WTC11 (cell line): ENCODE measurements around the gene EVA1A. TPM values are rescaled to one million over a fixed set of nuclear protein-coding genes. Genes with fewer than 3 reads are reported as not detected.

ENCODE experiments used
- ATAC-seq: fragments of 200-7000 bp; cut with Tn5 transposase; 2 replicates; pipeline ENCODE4 v1.10.0; 2021; ENCODE audit warnings: mild to moderate bottlenecking, moderate library complexity
- CTCF ChIA-PET: fragments of 300-600 bp; sonication (Branson Sonifier 250); formaldehyde crosslinking; loops from one replicate; lab custom pipeline; 2021; ENCODE audit warnings: antibody characterized with exemption; lab: Charles Lee
- POLR2A ChIA-PET: fragments of 350-600 bp; sonication (Branson Sonifier 250); formaldehyde crosslinking; loops from one replicate; lab custom pipeline; 2021; ENCODE audit warnings: antibody characterized with exemption; lab: Charles Lee
- DNase-seq: peaks from one replicate; pipeline ENCODE4 v3.0.0; 2021; ENCODE audit warnings: low spot score
- H3K27ac Mint-ChIP-seq: 2 replicates; pipeline ENCODE4 v1.8.0; 2021; ENCODE audit warnings: mixed read lengths
- H3K27me3 Mint-ChIP-seq: 2 replicates; pipeline ENCODE4 v1.8.0; 2021; ENCODE audit warnings: low read depth, mild to moderate bottlenecking, moderate library complexity, mixed read lengths
- H3K36me3 Mint-ChIP-seq: 2 replicates; pipeline ENCODE4 v1.8.0; 2021; ENCODE audit warnings: mixed read lengths
- H3K4me1 Mint-ChIP-seq: 2 replicates; pipeline ENCODE4 v1.8.0; 2022; ENCODE audit warnings: mixed read lengths
- H3K4me3 Mint-ChIP-seq: 2 replicates; pipeline ENCODE4 v1.8.0; 2021; ENCODE audit warnings: mild to moderate bottlenecking, moderate library complexity, mixed read lengths
- H3K9me3 Mint-ChIP-seq: 2 replicates; pipeline ENCODE4 v1.8.0; 2021; ENCODE audit warnings: mixed read lengths
- ATF1 ChIP-seq: sonication (generic); formaldehyde crosslinking; IDR thresholded peaks from 2 replicates; pipeline ENCODE4 v1.8.1; 2023; ENCODE audit warnings: mild to moderate bottlenecking, moderate library complexity, missing genetic modification reagents
- GABPB1 ChIP-seq: sonication (generic); formaldehyde crosslinking; IDR thresholded peaks from 2 replicates; pipeline ENCODE4 v1.8.1; 2023; ENCODE audit warnings: mild to moderate bottlenecking, missing genetic modification reagents
- GRHL2 ChIP-seq: fragments of 250-450 bp; sonication (Bioruptor Pico); IDR thresholded peaks from 2 replicates; pipeline ENCODE4 v1.8.0; 2022; ENCODE audit warnings: mild to moderate bottlenecking, moderate library complexity; ENCODE audit not compliant: insufficient replicate concordance, severe bottlenecking
- GTF2I ChIP-seq: fragments of 250-450 bp; sonication (Bioruptor Pico); conservative IDR thresholded peaks from 2 replicates; pipeline ENCODE4 v1.4.0; 2021; ENCODE audit warnings: mild to moderate bottlenecking
- JUN ChIP-seq: sonication (generic); formaldehyde crosslinking; IDR thresholded peaks from 2 replicates; pipeline ENCODE4 v1.8.0; 2023; ENCODE audit warnings: mild to moderate bottlenecking, missing genetic modification reagents
- NR1H2 ChIP-seq: sonication (generic); formaldehyde crosslinking; IDR thresholded peaks from 2 replicates; pipeline ENCODE4 v1.9.0; 2021; ENCODE audit warnings: mild to moderate bottlenecking, moderate library complexity, missing genetic modification reagents
- TCF7 ChIP-seq: sonication (generic); formaldehyde crosslinking; IDR thresholded peaks from 2 replicates; pipeline ENCODE4 v1.8.0; 2022; ENCODE audit warnings: mild to moderate bottlenecking, low read depth, missing genetic modification reagents, moderate library complexity
- total RNA-seq: library from RNA; stranded (reverse); gene quantifications from 3 replicates; pipeline ENCODE4 v1.2.3, GENCODE V29; 2021
- TF ChIP-seq, protein P1 (sequence below): fragments of 250-450 bp; sonication (Bioruptor Pico); IDR thresholded peaks from 2 replicates; pipeline ENCODE4 v1.9.0; 2021; ENCODE audit warnings: mild to moderate bottlenecking
- TF ChIP-seq, protein P2 (sequence below): fragments of 250-450 bp; sonication (Bioruptor Pico); IDR thresholded peaks from 2 replicates; pipeline ENCODE4 v1.8.0; 2021; ENCODE audit warnings: mild to moderate bottlenecking
- TF ChIP-seq, protein P3 (sequence below): fragments of 200-600 bp; IDR thresholded peaks from 2 replicates; pipeline ENCODE4 v1.8.0; 2022; ENCODE audit warnings: antibody characterized with exemption
- TF ChIP-seq, protein P4 (sequence below): sonication (generic); formaldehyde crosslinking; IDR thresholded peaks from 2 replicates; pipeline ENCODE4 v1.8.1; 2023; ENCODE audit warnings: mild to moderate bottlenecking, moderate library complexity, missing genetic modification reagents
- TF ChIP-seq, protein P5 (sequence below): fragments of 250-450 bp; sonication (Bioruptor Pico); IDR thresholded peaks from 2 replicates; pipeline ENCODE4 v1.9.0; 2021; ENCODE audit warnings: mild to moderate bottlenecking, borderline replicate concordance

The EVA1A gene
- total RNA-seq, 1 experiment from 2014 or later, result 4.1 TPM

DNA sequence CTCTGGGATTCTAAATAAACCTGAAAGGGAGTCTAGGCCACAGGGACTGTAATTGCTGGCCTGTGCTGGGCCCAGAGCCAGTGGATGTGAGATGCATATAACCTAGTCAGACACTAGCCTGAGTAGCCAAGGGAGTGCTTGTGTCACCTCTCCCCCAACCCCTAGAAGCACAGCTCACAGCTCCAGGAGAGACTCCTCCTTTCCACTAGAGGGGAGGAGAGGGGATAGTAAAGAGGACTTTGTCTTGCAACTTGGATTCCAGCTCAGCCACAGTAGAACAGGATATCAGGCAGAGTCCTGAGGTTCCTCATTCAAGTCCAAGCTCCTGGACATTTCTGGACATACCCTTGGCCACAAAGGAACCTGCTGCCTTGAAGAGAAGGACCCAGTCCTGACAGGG is 18.4 kb upstream of the EVA1A start (continued):
- TF ChIP-seq, protein P1, sequence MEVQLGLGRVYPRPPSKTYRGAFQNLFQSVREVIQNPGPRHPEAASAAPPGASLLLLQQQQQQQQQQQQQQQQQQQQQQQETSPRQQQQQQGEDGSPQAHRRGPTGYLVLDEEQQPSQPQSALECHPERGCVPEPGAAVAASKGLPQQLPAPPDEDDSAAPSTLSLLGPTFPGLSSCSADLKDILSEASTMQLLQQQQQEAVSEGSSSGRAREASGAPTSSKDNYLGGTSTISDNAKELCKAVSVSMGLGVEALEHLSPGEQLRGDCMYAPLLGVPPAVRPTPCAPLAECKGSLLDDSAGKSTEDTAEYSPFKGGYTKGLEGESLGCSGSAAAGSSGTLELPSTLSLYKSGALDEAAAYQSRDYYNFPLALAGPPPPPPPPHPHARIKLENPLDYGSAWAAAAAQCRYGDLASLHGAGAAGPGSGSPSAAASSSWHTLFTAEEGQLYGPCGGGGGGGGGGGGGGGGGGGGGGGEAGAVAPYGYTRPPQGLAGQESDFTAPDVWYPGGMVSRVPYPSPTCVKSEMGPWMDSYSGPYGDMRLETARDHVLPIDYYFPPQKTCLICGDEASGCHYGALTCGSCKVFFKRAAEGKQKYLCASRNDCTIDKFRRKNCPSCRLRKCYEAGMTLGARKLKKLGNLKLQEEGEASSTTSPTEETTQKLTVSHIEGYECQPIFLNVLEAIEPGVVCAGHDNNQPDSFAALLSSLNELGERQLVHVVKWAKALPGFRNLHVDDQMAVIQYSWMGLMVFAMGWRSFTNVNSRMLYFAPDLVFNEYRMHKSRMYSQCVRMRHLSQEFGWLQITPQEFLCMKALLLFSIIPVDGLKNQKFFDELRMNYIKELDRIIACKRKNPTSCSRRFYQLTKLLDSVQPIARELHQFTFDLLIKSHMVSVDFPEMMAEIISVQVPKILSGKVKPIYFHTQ (CRISPR knock-in tag), result no peak

DNA sequence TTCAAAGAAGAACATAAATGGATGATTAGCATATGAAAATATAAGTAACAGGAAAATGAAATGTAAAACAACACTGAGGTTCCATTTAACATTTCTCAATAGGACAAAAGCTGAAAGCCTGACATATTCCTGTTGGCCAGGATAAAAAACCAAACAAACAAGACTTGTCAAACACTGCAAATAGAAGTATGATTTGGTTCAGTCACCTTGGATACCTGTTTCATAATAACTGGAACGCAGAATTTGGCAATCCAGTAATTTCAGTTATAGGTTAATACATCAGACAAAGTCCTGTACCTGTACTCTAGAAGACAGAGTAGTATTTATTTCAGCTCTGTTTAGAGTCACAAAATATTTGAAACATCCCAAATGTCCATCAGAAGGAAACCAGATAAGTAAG is 16.5 kb upstream of the EVA1A start:
- H3K9me3 Mint-ChIP-seq, result peaks cover 7% of the 10 kb centered on the region
- POLR2A ChIA-PET, result no interaction called here
- no peak overlapping the region for H3K27ac Mint-ChIP-seq
- no peak overlapping the region for H3K4me3 Mint-ChIP-seq
- no peaks in the 10 kb centered on the region for H3K36me3 Mint-ChIP-seq
- ATAC-seq (no peak), DNase-seq (no peak)
- TF ChIP-seq, protein P2, sequence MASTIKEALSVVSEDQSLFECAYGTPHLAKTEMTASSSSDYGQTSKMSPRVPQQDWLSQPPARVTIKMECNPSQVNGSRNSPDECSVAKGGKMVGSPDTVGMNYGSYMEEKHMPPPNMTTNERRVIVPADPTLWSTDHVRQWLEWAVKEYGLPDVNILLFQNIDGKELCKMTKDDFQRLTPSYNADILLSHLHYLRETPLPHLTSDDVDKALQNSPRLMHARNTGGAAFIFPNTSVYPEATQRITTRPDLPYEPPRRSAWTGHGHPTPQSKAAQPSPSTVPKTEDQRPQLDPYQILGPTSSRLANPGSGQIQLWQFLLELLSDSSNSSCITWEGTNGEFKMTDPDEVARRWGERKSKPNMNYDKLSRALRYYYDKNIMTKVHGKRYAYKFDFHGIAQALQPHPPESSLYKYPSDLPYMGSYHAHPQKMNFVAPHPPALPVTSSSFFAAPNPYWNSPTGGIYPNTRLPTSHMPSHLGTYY (CRISPR knock-in tag), result no peak
- no peak for TF ChIP-seq NR1H2 (CRISPR knock-in tag)
- peak; percentile 54 for TF ChIP-seq GABPB1 (CRISPR knock-in tag)
- no peak for TF ChIP-seq GTF2I (CRISPR knock-in tag)
- CTCF ChIA-PET, result no interaction called here
- no peaks in the 10 kb centered on the region for H3K4me1 Mint-ChIP-seq
- H3K27me3 Mint-ChIP-seq, result no peaks in the 10 kb centered on the region; the same call in 1 of the 2 replicates

DNA sequence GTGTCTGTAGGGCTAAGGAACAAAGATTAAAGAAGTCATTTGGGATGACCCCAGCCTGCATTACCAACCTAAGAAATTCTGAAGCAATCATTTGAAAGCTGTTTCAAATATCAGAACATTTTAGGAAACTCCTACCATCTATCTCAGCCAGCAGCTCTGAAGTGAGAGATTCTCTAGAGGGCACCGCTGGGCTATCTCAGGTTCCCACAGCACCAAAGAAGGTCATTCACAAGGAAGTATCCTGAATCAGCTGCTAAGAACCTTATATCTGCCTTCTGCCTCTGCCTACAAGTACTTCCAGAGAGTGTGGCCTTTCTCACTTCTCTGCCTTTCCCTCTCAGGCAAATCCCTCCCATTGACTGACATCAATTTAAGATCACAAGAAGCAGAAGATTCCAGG is 13.4 kb upstream of the EVA1A start:
- Mint-ChIP-seq H3K4me1 (no peaks in the 10 kb centered on the region), H3K27me3 (no peaks in the 10 kb centered on the region; the same call in none of the 2 replicates), H3K9me3 (no peaks in the 10 kb centered on the region), H3K36me3 (no peaks in the 10 kb centered on the region), H3K27ac (no peak overlapping the region), H3K4me3 (no peak overlapping the region)
- CTCF ChIA-PET, result interaction anchor here (0.8 to 2.0 kb wide), 8 partner anchors 10 to 106 kb away, joined by 3 to 10 read pairs (median 4); partner anchors contain the start of gene EVA1A
- ATAC-seq (peak; percentile 51; the same call in 1 of the 2 replicates), DNase-seq (no peak)
- POLR2A ChIA-PET, result interaction anchor here (1.0 kb wide), 1 partner anchor 13 kb away, joined by 5 read pairs; the partner anchor contains the start of gene EVA1A
- TF ChIP-seq, protein P3, sequence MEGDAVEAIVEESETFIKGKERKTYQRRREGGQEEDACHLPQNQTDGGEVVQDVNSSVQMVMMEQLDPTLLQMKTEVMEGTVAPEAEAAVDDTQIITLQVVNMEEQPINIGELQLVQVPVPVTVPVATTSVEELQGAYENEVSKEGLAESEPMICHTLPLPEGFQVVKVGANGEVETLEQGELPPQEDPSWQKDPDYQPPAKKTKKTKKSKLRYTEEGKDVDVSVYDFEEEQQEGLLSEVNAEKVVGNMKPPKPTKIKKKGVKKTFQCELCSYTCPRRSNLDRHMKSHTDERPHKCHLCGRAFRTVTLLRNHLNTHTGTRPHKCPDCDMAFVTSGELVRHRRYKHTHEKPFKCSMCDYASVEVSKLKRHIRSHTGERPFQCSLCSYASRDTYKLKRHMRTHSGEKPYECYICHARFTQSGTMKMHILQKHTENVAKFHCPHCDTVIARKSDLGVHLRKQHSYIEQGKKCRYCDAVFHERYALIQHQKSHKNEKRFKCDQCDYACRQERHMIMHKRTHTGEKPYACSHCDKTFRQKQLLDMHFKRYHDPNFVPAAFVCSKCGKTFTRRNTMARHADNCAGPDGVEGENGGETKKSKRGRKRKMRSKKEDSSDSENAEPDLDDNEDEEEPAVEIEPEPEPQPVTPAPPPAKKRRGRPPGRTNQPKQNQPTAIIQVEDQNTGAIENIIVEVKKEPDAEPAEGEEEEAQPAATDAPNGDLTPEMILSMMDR, result no peak
- TF ChIP-seq TCF7 (CRISPR knock-in tag) (no peak), NR1H2 (CRISPR knock-in tag) (no peak), ATF1 (CRISPR knock-in tag) (no peak), GRHL2 (CRISPR knock-in tag) (no peak), JUN (CRISPR knock-in tag) (no peak)
- TF ChIP-seq, protein P4, sequence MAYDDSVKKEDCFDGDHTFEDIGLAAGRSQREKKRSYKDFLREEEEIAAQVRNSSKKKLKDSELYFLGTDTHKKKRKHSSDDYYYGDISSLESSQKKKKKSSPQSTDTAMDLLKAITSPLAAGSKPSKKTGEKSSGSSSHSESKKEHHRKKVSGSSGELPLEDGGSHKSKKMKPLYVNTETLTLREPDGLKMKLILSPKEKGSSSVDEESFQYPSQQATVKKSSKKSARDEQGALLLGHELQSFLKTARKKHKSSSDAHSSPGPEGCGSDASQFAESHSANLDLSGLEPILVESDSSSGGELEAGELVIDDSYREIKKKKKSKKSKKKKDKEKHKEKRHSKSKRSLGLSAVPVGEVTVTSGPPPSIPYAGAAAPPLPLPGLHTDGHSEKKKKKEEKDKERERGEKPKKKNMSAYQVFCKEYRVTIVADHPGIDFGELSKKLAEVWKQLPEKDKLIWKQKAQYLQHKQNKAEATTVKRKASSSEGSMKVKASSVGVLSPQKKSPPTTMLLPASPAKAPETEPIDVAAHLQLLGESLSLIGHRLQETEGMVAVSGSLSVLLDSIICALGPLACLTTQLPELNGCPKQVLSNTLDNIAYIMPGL (CRISPR knock-in tag), result no peak
- TF ChIP-seq, protein P5, sequence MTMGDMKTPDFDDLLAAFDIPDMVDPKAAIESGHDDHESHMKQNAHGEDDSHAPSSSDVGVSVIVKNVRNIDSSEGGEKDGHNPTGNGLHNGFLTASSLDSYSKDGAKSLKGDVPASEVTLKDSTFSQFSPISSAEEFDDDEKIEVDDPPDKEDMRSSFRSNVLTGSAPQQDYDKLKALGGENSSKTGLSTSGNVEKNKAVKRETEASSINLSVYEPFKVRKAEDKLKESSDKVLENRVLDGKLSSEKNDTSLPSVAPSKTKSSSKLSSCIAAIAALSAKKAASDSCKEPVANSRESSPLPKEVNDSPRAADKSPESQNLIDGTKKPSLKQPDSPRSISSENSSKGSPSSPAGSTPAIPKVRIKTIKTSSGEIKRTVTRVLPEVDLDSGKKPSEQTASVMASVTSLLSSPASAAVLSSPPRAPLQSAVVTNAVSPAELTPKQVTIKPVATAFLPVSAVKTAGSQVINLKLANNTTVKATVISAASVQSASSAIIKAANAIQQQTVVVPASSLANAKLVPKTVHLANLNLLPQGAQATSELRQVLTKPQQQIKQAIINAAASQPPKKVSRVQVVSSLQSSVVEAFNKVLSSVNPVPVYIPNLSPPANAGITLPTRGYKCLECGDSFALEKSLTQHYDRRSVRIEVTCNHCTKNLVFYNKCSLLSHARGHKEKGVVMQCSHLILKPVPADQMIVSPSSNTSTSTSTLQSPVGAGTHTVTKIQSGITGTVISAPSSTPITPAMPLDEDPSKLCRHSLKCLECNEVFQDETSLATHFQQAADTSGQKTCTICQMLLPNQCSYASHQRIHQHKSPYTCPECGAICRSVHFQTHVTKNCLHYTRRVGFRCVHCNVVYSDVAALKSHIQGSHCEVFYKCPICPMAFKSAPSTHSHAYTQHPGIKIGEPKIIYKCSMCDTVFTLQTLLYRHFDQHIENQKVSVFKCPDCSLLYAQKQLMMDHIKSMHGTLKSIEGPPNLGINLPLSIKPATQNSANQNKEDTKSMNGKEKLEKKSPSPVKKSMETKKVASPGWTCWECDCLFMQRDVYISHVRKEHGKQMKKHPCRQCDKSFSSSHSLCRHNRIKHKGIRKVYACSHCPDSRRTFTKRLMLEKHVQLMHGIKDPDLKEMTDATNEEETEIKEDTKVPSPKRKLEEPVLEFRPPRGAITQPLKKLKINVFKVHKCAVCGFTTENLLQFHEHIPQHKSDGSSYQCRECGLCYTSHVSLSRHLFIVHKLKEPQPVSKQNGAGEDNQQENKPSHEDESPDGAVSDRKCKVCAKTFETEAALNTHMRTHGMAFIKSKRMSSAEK, result no peak
